PC-9 (cell line): Measurements from ENCODE around the gene DDX39A.
"Not testable (repeated sequence)": the region's sequence is repeated elsewhere in the genome, so short reads cannot be mapped to it uniquely, and the experiment has no call there.

Experiments used
- CTCF ChIP-seq: fragments of 200-600 bp; sonication (generic); conservative IDR thresholded peaks from 2 replicates; pipeline ENCODE4 v1.6.1; 2017; ENCODE audit warnings: mixed run types, antibody characterized with exemption, mild to moderate bottlenecking, moderate library complexity
- EZH2 ChIP-seq: fragments of 200-600 bp; sonication (generic); IDR thresholded peaks from 2 replicates; pipeline ENCODE4 v1.8.0; 2017; ENCODE audit warnings: antibody characterized with exemption, low read depth

GRCh38 chr19:14374313-14374712 lies 44.8 kb downstream of the DDX39A start:
- TF ChIP-seq CTCF, EZH2: not testable (repeated sequence)
